ENCODE measurements around the gene CDO1.

GRCh38 chr5:115758356-115758755 lies 58.1 kb downstream of the CDO1 start:
- no peak for TF ChIP-seq CTCF (IDR thresholded peaks at IDR 0.05)
- TF ChIP-seq POLR2A (IDR thresholded peaks at IDR 0.05): no peak

Measured in Peyer's patch (tissue), 4 donors.